GM04504 (cell line): Measurements from ENCODE around the gene KCTD2.
"Not testable (repeated sequence)": the region's sequence is repeated elsewhere in the genome, so short reads cannot be mapped to it uniquely, and the experiment has no call there.

Experiments used
- DNase-seq: peaks from one replicate; pipeline ENCODE4 v3.0.0-alpha.2; 2012; ENCODE audit warnings: low read depth

KCTD2 gene

GRCh38 chr17:75046407-75047289 is at the start of gene KCTD2, which contains the start of gene ATP5PD:
TSS of gene KCTD2 (plus strand) at chr17:75047225. CDS start at chr17:75047251, 26 bp downstream.
TSS of gene ATP5PD (minus strand) at chr17:75046969. CDS start at chr17:75042650, 4,319 bp downstream.
- DNase-seq: peak; percentile 94

- no peak for DNase-seq
Observed at GRCh38 chr17:74998783-74999182, 48.2 kb upstream of the KCTD2 start.

- no peak for DNase-seq
Observed at GRCh38 chr17:74999523-74999922, 47.5 kb upstream of the KCTD2 start.

- DNase-seq: no peak
Observed at GRCh38 chr17:75001915-75002843, 44.8 kb upstream of the KCTD2 start.

- no peak for DNase-seq
Observed at GRCh38 chr17:75003070-75003956, 43.7 kb upstream of the KCTD2 start.

GRCh38 chr17:75003957-75004355 is 43.1 kb upstream of the KCTD2 start:
- no peak for DNase-seq

GRCh38 chr17:75004371-75004770 is 42.7 kb upstream of the KCTD2 start:
- no peak for DNase-seq

- no peak for DNase-seq
Observed at GRCh38 chr17:75005291-75005690, 41.7 kb upstream of the KCTD2 start.

GRCh38 chr17:75006084-75006483 is 40.9 kb upstream of the KCTD2 start:
- not testable (repeated sequence) for DNase-seq

DNA sequence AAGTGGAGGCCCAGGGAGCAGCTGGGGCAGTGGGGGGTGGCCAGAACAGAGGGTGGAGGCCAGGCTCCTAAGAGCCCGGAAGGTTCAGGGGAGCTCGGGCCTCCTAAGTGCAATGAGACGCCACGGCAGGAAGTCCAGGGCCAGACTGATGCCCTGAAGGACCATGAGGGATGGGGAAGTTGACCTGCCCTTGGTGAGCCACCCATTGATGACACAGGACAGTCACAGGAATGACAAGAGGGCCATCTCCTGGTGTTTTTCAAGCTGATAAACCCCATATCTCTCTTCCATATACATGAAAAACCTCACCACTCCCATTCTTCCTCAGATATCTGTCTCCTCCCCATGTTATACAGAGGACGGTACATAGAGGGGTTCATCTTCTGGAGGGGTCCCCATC is 40.4 kb upstream of the KCTD2 start:
- no peak for DNase-seq

DNA sequence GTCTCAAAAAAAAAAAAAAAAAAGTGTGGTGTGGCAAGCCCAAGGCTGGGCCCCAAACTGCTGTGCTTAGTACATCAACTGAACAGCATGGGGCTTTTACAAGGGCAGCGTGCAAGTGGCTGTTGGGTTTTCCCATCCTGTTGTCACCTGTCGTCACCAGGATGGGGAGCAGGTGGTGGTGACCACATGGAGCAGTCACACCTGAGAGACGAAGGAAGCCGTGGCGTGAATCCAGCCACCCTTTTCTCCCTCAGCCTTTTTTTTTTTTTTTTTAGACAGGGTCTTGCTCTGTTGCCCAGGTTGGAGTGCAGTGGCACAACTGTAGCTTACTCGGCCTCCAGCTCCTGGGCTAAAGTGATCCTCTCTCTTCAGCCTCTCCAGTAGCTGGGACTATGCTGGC is 38.7 kb upstream of the KCTD2 start:
- no peak for DNase-seq

DNA sequence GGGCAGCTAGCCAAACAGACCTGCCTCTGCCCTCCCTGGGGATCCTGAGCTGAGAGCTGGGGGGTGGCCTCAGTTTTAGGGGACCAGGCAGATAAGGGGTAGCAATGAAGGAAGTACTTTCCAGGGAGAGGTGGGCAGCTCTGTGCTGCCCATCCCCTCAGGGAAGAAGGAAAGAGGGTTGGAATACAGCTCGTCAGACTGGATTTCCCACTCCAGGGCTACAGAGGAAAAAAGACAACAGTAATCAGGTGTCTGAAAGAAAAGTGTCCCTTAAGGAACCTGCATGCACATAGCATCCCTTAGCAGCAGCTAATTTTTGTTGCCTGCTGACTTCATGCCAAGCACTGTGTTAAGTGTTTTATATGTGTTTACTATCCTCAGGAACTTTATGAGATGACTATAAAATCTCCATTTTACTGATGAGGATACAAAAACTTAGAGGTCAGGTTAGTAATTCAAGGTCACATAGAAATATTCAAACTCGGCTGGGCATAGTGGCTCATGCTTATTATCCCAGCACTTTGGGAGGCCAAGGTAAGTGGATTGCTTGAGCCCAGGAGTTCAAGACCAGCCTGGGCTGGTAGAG is 37.8 kb upstream of the KCTD2 start:
- DNase-seq: no peak

- no peak for DNase-seq
Observed at GRCh38 chr17:75010683-75011400, 36.2 kb upstream of the KCTD2 start.

- DNase-seq: no peak
Observed at GRCh38 chr17:75011401-75012095, 35.5 kb upstream of the KCTD2 start.

DNA sequence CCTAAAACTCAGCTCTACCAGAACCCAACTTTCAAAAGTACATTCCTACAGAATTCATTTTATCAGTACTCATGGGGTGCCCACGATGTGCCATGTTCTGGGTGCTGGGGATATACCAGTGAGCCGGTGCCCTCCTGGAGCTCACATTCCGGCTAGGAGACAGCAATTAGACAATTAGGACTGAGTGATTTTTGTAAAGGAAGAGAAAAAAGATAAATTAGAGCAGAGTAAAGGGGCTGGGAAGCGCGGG is 35.0 kb upstream of the KCTD2 start:
- no peak for DNase-seq

DNA sequence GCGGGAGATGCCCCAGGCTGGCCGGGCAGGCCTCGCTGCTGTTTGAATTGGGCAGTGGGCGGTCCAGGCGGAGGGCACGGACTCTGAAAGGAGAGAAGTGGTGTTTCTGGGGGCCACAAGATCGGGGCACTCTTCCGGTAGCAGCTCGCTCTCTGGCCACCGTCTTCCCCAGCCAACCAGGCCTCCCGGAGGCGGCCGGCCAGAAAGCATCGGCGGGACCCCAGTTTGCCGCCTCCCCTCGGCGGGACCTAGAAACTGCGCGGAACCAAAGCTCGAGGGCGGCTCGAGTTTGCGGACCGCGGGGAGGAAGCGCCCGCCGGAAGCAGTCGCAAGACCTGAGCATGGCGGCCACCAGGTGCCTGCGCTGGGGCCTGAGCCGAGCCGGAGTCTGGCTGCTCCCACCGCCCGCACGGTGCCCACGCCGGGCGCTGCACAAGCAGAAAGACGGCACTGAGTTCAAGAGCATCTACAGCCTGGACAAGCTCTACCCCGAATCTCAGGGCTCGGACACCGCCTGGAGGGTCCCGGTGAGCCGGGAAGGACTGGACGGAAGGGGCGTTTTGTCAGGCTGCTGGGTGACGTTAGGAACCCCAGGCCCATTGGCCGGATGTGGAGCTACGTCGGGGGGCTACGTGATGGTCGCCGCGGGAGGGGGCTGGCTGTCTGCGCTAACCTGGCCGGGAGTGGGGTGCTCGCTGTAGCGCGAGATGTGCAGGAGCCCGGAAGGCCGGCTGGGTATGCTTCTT is 34.5 kb upstream of the KCTD2 start, which contains the start of gene MRPL58:
TSS of gene MRPL58 (plus strand) at position 325 of the 746 bp plus-strand sequence. CDS start at position 342, 17 bp downstream.
- peak; percentile 58 for DNase-seq

- DNase-seq: no peak
Observed at GRCh38 chr17:75013092-75013559, 33.9 kb upstream of the KCTD2 start.

GRCh38 chr17:75019146-75019545 is 27.9 kb upstream of the KCTD2 start:
- DNase-seq: no peak

DNA sequence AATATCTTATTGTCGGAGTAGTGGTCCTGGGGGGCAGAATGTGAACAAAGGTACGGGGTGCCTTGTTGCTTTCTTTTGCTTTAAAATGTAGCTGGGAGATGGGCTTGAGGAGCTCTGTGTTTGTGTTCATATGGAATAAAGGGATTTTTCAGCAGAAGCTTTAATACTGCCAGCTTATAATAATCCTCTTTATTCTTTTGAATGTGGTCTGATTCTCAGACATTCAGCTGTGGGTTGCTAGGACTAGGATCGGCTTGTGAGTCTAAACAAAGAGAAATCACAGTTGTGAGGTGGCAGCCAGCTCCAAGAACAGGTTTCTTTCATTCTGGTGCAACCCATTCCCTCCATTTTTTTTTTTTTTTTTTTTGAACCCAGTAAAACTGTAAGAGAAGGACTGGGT is 27.3 kb upstream of the KCTD2 start:
- DNase-seq: no peak
